Activated naive CD4-positive, alpha-beta T cell treated with Interleukin-2 at 50 U/mL for 16 hours (primary cell): ENCODE measurements around the gene HLA-B.
"Not testable (repeated sequence)": the region's sequence is repeated elsewhere in the genome, so short reads cannot be mapped to it uniquely, and the experiment has no call there.

Experiments
- DNase-seq: peaks from one replicate; pipeline ENCODE4 v3.0.0-alpha.2; 2020

HLA-B gene

DNA sequence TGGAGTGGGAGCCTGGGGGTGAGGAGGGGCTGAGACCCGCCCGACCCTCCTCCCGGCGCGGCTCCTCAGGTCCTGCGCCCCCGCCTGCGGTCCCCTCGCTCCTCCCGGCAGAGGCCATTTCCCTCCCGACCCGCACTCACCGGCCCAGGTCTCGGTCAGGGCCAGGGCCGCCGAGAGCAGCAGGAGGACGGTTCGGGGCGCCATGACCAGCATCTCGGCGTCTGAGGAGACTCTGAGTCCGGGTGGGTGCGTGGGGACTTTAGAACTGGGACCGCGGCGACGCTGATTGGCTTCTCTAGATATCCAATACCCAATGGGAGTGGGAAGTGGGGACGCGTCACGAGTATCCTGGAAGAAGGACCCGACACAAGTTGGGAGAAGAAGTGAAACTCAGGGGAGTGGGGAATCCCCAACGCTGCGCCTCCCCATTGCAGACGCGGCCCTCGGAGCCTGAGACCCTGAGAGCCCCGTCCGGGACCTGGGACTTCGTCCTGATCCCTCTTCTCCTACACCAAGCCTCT, at the start of gene HLA-B:
Gene HLA-B, minus strand, starts transcription at position 234 of the 521 bp plus-strand sequence. Its CDS starts 21 bp downstream, at position 213.
- DNase-seq: peak; percentile 81

DNA sequence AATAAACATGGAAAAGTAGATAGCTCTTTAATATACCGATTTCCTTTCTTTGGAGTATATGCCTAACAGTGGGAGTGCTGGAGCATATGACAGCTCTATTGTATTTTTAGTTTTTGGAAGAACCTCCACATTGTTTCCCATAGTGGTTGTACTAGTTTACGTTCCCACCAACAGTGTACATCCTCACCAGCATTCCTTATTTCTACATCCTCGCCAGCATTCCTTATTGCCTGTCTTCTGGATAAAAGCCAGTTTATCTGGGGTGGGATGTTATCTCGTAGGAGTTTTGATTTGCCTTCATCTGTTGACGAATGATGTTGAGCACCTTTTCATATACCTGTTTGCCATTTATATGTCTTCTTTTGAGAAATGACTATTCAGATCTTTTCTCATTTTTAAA, 49.0 kb upstream of the HLA-B start:
- no peak for DNase-seq

DNA sequence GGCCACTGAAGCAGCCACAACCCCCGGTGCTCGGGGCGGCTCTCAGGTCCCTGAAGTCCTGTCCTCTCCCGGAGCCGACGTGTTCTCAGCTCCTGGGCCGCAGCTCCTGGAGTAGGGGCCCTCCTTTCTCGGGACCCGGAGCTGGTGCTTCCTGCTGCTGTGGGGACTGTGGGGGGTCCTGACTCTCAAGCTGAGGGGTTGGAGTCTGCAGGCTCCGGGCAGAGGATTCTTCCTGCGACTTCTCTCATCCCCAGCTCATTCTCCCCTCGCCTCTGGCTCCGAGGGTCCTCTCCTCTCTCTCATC, 47.0 kb upstream of the HLA-B start:
- DNase-seq: not testable (repeated sequence)

DNA sequence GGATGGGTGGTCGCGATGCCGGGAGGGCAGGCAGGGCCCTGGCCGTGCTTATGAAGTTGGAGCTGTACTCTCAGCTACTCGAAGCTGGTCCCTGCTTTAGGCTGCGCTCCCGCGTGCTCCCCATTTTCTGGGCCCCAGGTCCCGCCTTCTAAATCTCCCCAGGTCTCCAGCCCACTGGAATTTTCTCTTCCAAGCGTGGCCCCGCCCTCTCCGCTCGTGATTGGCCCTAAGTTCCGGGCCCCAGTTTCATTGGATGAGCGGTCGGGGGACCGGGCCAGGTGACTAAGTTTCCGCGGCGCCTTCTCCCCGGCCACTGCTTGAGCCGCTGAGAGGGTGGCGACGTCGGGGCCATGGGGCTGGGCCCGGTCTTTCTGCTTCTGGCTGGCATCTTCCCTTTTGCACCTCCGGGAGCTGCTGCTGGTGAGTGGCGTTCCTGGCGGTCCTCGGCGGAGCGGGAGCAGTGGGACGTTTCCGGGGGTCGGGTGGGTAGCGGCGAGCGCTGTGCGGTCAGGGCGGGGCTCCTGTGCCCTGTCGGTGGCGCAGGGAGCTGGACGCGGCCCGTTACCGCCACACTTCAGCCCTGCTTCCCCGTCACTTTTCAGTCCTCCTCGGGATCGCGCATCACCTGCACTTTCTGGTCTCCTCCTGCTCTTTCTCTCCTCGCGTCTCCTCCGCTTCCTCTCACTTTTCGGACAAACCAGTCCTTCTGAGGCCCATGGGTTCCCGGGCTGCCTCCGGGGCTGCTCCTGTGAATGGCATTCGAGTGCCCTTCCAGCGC, 46.5 kb upstream of the HLA-B start, which contains the start of gene MICA:
Gene MICA, plus strand, starts transcription at position 313 of the 778 bp plus-strand sequence. Its CDS starts 38 bp downstream, at position 351.
- peak; percentile 80 for DNase-seq

DNA sequence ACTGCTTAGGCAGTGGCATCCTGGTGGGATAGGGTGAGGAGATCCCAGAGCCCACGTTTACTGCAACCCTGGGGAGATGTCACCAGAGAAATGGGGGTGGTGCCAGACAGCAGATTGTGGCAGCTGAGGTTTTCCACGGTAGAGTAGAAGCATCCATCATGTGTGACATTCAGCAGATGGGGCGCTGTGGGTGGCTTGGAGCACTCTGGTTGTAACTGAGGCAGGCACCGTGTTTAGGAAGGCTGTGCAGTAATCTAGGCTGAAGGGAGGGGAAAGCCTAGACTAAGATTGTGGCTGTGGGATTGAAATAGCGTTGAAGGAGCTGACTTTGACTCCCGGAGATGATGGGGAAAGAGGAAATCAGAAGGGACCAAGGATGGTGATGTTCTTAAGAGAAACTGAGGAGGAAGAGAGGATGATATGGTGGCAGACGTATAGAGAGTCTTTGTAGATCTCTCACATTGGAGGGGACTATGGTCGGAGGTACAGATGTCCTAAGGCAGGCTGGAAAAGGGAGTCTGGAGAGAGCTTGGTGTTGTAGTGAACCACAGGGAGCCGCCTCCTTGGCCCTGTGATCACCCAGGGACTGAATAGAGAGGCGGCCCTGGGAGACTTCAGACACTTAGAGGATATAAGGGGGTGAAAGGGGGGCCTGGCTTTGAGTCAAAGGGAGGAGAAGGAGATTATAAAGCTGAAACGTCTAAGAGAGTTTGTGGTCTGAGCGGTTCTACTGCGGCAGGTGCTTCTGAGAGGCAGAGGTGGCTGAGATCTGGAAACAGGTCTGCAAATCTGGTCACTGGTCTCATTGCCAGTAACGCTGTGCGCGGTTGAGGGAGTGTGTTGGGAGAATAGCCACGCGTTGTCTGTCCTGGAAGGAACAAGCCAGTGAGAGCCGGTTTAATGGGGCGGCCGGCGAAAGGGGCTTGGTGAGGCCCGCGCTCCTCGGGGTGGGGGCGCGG, 45.6 kb upstream of the HLA-B start:
- peak; percentile 49 for DNase-seq

DNA sequence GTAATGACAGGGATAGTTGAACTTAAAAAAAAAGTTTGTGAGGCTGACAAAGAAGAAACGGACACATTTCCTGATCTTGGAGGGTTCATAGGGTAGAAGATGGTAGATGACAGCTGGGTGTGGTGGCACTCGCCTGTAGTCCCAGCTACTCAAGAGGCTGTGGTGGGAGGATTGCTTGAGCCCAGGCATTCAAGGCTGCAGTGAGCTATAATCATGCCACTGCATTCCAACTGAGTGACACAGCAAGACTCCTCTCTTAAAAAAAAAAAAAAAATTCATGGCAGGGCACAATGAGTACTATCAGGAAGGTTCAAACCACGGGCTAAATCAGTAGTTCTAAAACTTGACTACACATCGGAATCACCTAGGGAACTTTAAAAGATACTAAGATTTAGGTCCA, 44.4 kb upstream of the HLA-B start:
- no peak for DNase-seq

DNA sequence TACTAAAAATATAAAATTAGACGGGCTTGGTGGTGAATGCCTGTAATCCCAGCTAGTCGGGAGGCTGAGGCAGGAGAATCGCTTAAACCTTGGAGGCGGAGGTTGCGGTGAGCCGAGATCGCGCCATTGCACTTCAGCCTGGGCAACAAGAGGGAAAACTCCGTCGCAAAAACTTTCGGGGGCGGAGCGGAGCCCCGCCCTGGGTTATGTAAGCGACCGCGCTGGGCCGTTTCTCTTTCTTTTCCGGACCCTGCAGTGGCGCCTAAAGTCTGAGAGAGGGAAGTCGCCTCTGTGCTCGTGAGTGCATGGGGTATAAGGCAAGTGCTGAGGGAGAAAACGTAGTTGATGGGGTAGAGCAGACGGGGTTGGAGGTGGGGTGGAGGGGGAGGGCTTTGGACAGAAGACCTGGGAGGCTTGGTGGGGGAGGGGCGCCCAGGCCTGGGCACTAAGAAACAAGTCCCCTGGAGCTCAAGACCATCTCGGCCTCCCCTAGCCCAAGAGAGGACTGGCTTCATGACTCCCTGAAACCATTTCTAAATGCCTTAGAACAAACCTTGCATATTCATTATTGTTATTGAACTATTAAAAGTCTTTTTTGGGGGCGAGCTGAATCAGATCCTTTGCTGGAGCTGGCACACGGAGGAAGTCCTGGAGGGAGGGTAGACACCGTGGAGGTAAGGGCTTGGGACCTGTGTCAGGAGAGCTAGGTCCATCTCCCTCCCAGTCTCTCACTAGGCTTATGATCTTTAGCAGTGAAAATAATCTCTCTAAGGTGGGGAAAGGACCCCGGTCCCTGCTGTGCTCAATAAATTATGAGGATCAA, 43.7 kb upstream of the HLA-B start:
- DNase-seq: peak; percentile 78

DNA sequence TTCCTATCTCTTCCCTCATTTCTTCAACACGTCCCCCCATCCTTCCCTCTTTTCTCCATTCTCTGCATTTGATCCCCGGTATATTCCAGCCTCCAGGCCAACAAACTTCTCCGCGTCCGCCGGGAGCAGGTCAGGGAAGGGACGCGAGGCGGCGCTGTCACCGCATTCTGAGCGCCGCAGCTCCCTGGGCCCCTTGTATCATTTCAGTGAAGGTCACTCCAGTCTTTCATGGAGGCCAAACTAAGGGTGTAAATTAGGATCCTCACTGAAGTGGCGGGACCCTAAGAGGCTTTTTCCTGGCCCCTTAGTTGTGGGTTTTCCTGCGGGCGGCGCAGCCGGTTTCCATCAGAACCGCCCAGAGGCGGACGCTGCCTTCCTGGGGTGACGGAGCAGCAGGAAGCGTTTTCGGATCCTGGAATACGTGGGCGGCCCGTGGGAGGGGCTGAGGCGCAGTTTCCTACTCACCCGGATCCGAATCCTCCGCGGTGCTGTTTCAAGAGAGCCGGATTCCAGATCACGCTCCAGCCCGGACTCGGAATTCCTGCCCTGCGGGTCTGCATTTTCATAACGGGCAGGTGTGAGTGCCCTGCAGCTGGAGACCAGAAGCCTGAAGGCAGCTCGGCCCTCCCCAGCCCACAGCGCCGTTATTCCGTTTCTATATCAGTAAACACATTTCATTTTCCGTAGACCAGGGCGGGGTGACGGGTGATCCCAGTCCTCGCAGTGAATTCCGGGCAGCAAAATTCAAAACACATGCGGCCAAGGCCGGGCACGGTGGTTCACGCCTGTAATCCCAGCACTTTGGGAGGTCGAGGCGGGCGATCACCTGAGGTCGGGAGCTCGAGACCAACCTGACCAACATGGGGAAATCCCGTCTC, 42.8 kb upstream of the HLA-B start:
- peak; percentile 70 for DNase-seq

DNA sequence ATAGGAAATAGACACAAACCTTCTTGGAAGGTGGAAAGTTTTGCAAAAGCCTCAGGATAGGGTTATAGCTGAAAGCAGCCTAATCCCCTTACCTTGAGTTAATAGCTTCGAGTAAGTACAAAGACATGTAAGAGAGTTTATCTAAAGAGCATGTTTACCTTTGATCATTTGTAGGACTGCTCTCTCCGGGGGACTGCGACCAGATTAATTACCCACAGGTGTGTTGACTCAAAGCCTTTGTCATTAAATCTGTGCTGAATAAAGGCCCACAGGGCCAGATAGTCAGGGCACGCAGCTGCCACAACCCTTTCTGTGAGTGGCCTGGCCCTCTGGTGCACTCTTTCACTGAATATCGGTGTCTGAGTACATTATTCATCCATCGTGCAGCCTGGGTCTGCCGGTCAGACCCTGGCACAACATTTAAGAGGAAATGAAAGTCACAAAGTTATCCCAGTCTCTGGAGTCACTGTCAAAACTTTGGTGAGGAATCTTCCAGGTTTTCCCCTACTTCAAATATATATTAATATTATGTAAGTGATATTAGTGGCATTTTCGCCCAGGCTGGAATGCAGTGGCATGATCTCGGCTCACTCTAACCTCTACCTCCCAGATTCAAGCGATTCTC, 41.0 kb upstream of the HLA-B start:
- DNase-seq: no peak

DNA sequence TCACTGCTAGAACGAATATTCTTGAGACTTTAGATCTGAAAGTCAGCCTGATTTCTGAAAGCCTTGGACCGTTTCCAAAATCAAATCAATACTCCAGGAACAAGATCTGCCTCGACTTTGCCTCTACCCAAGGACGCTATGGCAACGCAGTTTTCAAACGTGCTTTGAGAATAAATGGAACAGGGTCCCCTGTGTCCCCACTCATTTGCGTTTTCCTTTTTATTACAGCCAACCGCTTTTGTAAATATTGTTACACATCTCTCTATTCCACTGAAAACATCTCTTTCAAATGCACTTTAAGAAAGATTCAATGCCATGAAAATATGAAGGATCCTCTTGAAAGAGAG, 40.1 kb upstream of the HLA-B start:
- not testable (repeated sequence) for DNase-seq

DNA sequence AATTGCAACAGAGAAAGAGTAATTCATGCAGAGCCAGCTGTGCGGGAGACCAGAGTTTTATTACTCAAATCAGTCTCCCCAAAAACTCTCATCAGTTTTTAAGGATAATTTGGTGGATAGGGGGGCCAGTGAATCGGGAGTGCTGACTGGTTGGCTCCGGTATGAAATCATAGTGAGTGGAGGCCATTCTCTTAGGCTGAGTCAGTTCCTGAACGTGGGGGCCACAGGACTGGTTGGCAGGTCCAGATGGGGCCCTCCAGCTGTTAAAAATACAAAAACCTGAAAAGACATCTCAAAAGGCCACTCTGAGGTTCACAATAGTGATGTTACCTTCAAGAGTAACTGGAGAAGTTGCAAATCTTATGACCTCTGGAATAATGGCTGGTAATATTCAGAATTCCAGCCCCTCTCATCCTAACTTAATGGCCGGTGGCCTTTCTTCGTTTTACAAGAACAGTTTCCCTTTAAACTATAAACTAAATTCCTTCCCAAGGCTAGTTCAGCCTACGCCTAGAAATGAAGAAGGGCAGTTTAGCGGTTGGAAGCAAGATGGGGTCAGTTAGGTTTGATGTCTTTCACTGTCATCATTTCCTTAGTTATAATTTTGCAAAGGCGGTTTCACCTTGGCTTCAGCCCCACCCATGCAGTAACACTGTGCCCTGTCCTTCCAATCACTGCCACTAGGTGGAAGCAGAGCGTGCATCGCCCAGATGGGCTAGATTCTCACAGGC, 39.6 kb upstream of the HLA-B start:
- peak; percentile 89 for DNase-seq

DNA sequence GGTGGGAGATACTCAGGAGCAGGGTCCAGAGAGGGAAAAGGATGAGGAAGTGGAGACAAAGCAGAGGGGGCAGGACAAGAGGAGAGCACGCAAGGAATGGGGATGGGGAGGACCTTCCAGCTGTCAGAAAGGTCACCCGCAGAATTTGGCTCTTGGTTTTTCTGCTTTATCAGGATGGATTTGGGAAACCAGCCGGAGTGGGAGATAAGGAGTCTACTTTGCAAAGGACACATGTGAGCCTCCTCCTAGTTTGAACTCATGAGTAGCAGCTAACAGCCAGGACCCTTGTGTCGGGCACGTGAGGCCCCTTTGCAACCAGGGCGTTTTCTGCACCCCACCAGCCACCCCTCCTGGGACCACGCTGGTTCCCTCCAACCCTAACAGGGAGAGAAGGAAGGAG, 38.9 kb upstream of the HLA-B start:
- DNase-seq: no peak

DNA sequence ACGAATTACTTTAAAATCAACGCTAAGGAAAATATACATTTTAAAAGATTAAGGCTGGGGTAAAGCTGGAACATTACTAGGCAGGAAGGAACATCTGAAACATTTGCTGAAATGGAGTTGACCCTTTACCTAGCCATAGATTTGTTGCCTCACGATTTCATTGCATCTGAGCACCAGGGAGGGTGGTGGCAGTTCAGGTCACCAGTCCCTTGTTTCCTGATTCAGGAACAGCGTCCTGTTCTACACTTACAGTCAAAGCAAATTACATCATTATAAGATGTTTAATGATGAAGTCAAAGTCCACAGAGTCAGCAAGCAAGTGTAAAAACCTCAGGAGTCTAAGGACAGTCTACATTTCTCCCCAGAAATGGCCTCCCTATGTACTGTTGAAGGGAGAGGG, 37.4 kb upstream of the HLA-B start:
- DNase-seq: no peak

DNA sequence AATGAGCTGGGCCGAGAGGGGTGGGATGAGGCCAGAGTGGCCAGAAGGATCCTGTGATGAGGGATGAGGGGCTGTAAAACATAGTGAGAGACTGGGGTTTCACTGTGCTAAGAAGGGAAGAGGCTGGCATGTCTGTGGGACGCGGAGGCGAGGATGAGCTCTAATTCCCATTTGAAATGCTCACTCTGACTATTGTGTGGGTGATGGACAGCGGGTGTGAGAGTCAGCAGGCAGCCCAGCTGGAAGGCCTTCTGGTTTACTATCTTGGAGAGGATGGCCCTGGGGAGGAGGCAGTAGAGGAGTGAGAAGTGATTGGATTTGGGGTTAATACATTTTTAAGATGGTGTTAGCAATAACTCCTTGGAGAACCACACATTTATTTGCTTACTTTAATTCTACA, 37.0 kb upstream of the HLA-B start:
- no peak for DNase-seq

DNA sequence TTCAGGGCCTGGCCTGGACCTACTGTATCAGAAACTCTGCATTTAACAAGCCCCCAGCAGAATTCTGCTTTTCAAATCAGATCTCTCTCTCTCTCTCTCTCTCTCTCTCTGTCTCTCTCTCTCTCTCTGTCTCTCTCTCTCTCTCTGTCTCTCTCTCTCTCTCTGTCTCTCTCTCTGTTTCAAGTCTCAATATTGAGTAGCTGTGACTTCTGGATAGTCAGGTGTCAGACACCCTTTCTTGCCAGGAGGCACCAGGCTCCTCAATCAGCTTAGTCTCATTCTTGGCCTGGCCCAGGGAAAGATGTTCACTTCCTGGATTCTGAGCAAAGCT, 32.8 kb upstream of the HLA-B start:
- not testable (repeated sequence) for DNase-seq

DNA sequence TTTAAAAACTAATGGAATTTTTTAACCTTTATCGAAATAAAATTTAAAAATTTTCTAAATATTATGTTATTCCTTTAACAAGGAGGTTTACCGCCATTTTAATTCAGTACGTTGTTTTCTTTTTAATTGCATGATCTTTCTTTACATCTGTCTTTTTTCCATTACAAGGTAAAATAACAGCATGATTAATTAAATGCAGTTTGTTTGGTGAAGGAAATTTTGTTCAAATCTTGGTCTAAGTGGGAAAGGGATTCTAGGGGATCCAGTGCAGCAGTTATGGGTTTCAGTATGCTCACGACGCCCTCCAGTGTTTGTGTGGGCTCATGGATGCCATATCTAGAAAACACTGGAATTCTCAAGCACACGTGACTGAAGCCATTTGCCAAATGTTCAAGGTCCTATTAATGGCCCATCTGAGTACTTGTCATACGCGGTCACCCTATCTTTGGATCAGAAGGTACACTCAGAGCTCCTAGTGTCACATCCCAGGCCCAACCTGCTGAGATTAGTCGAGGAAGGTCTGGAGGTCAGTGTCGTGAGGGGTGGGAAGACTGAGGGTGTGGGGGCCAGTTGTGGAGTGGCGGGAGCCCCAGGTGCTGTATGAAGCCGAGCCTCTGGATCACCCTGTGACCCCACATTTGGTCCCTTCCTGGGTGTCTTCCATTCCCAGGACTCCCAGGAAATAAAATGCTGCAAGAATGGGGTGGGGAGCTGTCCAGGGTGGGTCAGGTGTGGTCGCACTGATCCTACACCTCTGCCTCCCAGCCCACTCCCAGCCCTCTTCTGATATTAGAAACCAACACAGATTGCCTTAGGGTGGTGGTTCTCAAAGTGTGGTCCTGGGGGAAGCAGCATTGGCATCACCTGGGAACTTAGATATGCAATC, 32.2 kb upstream of the HLA-B start:
- DNase-seq: not testable (repeated sequence)

DNA sequence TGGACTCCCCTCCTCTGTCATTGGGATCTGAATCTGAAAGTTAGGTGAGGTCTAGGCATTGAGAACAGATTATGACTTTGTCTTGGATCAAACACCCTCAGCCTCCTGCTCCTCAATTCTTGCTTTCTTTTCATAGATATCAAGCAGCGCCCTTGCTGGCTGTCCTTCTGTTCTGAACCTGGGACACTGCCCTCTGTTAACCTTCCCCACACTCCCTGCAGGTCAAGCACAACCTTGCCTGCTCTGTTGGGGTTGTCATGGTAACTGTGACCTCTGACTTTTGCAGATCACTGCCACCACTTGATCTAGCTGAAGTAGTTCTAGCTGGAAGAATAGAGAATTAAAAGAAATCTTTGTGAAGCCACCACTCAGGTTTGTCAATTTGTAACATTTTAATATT, 30.0 kb upstream of the HLA-B start:
- DNase-seq: no peak

DNA sequence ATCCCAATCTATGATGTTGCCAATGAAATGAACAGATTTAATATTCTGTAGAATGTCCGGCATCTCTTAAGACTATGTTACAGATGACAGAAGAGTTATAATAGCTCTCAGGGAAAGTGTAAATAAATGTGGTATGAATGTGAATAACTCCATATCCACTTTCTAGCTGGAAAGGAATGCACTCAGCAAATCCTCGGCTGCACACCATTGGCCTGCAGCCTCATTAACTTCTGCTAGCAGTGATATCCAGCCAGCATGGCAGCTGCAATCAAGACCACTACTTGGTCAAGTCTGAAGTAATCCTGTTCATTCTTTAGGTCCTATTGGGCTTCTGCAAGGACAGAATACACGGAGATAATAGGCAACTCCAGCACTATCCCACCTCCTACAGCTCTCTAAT, 29.1 kb upstream of the HLA-B start:
- no peak for DNase-seq

DNA sequence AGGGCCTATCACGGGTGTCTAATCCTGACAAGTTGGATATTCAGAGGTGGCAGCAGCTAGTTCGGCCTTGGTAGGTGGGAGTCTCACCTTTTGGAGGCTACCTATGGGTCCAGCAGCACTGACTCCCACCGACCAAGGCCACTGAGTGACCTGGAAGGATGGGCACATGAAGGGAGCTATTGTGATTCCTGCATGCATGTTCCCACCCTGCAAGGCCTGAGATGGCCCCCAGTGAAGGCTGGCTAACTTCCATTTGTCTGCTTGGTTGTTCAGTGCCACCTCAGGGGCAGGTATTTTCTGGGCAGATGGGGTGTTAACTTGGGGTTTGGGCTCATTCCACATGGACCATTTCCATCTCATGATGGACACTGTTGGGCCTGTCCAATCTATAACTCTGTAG, 28.1 kb upstream of the HLA-B start:
- DNase-seq: no peak

DNA sequence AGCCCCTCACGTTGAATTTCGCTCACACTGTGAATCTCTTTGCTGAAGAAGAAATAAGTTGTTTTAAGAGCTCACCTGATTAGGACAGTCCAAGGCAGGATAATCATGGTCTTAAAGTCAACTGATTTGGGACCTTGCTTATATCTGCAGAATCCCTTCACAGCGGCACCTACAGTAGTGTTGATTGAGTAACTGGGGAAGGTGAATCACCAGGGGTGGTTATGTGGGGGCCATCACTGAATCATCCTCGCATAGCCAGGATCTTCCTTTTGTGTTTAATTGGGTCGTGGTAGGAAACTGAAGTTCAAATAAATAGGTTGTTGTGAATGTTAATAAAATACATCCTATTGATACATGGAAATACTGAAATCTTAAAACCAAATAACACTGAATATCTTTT, 26.2 kb upstream of the HLA-B start:
- no peak for DNase-seq
